NCI-H2107 (cell line): Measurements from ENCODE around the gene ARHGAP29.

ENCODE experiments used
- DNase-seq: peaks from one replicate; lab custom pipeline; 2025; lab: John Stamatoyannopoulos, UW

The ARHGAP29 gene

DNA sequence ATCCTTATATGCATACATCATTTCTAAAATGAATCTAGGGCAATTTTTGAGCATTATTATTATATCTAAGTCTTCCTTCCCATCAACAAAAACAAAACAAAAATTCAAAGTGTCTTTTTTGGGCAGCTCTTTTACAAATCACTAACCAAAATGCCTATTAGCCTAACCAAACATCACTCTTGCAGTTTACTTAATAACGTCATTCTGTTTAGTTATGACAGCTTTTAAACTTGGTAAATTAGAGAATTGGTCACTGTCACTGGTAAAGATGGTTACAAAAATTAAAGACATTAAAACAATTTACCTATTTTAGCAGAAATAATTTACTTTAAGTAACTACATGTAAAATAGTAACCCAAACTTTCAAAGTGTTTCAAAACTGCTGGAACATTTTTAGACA, 2.8 kb downstream of the ARHGAP29 start:
- DNase-seq = no peak

DNA sequence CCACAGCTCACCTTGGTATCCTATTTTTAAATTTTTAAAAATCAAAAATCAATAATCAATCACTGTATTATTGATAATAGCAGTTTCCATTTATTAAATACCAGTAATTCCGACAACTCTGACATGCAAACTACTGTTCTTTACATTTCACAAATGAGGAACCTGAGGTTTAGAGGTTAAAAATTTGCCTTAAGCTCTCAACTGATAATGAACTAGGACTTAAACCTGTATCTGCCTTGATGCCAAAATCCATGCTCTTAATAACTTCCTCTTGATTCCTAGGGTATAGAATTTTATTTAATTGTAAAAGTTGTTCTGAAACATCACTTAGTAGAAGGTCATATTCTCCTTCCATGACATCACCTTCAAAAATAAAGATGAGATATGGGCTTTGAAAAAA, 5.6 kb downstream of the ARHGAP29 start:
- DNase-seq = no peak

DNA sequence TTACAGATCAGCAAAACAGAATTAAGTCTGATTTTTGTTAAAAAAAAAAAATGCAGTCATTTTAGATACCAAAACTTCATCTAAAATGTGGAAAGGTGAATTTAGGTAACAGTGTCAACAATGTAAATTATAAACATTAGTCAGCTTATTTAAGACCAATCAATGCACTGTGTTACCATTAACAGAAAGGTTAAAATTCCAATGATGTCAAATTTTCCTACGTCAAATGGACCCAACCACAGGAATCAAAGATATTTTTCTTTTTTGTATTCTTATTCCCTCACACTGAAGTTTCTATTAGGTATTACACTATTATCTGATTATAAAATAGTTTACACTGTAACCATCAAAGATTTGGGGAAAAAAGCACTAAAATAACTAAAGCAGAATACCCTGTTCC, 6.5 kb downstream of the ARHGAP29 start:
- no peak for DNase-seq

DNA sequence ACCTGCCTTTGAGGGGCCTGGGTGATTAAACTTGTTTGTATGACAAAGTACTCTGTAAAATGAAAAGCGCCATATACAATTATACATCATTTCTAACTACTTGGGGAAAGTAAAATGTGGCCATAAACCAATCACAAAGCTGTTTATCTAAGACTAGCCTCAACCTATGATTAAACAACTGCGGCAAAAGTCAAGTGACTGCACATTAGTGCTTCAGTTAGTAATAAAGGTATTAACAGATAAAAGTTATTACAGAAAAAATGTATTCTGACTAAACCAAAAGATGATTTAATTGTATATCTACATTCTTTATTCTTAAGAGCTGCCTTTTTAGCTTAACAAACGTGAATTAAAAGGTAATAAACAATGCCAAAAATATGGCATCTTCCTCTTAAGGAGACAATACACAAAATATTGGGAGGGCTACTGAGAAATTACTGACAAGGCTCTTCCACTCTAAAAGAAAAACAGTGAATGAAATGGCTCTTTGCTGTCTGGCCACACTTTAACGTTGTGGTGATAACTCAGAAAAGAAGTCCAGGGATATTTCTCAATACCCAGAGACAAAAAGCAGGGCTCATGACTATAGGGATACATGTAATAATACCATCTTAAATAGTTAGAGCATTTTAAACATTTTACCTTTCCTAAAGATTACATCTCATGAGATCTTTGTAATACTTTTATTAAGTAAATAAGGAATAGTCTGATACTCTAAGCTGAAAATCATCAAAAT, 8.6 kb downstream of the ARHGAP29 start:
- no peak for DNase-seq

DNA sequence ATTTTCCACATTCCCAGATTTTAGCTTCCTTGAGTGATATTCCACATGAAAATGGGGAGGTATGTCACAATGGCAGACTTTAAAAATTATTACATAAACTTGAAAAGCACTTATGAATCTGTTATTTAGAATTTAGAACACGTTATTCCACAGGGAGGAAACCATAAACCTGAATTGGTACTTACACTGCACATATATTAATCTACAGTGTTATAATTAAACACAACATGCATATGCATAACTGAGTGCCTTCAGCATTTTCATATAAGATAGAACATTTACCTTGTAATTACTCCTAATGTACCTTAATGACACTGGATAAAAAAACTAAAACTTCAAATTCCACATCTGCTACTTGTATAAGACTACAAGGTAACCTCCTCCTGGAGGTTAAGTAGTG, 9.8 kb downstream of the ARHGAP29 start:
- DNase-seq = no peak

DNA sequence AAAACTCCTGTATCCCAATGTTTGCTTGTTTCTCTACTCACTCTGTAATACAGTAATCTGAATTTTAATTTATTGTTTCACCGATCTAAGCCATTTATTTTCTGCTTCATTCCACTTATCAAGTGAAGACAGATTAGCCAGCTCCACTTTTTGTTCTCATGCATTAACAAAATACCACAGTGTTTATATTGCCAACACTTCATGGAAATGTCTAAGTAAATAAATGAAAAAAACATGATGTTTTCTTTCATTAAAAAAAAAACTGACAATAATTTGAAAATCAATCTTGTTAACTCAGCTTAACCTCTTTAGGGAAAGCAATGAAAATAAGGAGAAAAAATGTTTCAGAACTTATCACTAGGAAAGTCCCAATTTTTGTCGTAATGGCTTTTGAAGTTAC, 11.5 kb downstream of the ARHGAP29 start:
- no peak for DNase-seq

DNA sequence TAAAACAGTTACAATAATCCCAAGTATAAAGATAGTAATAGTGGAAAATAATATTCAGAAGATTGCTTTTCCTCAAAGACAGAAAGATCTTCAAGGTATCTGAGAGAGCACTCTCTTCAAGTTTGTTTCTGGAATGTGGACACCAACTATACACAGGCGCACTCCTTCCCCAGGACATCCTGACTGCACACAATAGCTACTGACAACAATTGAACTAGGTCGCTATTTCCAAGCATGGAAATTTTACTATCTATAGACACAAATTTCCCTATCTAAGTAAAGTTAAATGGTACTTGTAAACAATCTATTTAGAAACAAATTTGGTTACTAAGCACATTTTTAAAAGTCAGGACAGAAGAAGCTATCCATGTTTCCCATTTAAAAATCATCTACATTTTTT, 19.1 kb downstream of the ARHGAP29 start:
- no peak for DNase-seq

DNA sequence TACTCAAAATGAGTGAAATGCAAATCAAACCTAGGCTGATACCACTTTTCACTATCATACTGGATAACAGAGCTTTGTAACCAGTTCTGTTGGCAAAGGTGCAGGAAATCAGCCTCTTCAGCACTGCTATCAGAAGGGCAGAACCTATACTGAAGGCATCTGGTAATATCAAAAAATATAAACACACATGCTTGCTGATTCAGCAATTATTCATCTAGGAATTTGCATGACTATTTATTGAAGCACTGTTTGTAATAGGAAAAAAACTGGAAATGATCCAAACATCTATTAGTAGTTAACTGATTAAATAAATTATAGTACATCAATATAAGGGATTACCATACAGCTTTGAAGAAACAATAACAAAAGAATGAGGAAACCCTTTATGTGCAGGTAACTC, 21.4 kb downstream of the ARHGAP29 start:
- DNase-seq = no peak

DNA sequence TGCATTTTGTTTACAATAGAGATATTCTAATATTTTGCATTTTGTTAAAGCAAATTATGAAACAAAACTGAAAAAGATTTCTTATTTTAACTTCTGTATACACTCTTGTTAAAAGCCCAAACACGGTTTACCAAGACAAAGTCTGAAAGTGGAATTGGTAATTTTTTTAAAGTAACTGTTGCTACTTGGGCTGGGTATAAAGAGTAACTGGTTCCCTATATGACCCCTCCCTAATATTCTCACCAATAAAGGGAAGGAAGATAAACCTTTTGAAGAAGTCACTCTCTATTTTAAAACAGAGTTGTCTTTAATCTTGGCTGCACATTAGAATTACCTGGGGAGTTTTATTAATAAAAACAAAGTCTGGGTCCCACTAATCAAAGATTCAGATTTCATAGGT, 27.4 kb downstream of the ARHGAP29 start:
- no peak for DNase-seq

DNA sequence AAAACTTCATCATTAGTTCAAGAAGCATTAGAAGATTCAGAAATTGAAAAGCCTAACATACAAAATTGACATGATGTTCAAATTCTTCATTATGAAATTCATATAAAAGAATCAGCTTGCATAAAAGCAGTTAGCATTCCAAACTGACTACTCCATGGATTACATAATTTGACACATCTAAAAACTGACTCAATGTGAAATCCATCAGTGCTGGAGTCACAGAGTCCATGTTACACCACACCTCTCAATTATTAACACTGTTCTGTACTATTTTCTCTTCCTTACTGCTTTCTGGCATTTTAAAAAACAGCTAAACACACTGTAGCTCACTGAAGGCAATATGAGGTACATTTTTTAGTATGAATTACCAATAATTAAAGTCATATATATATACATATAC, 28.0 kb downstream of the ARHGAP29 start:
- DNase-seq = no peak

DNA sequence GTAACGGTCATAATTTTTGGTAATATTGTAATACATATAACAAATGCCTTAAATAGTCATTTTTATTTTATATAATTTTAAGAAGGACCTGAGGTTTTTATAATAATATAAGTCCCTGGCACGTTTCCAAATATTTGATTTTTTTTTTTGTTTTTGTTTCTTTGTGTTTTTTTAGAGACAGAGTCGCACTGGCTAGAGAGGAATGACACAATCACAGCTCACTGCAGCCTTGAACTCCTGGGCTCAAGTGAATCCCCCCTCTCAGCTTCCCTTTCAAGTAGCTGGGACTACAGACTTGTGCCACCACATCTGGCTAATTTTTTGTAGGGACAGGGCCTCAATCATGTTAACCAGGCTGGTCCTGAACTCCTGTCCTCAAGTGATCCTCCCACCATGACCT, 29.7 kb downstream of the ARHGAP29 start:
- no peak for DNase-seq

DNA sequence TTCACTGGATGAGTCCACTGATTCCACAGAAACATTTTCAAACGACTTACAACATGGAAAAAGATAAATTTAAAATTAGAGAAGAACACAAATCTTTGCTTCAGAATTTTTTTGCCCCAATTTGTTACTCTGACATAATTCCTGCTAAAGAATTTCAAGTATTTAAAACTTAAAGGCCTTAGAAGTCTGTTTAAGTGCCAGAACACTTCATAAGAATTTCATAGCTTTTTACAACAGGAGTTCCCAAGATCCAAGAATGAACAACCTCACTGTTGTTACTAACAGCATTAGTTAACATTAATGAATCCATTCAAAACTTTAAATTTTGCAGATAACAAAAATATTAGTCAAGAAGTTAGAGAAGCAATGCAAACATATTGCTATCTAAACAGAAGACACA, 31.7 kb downstream of the ARHGAP29 start:
- no peak for DNase-seq

DNA sequence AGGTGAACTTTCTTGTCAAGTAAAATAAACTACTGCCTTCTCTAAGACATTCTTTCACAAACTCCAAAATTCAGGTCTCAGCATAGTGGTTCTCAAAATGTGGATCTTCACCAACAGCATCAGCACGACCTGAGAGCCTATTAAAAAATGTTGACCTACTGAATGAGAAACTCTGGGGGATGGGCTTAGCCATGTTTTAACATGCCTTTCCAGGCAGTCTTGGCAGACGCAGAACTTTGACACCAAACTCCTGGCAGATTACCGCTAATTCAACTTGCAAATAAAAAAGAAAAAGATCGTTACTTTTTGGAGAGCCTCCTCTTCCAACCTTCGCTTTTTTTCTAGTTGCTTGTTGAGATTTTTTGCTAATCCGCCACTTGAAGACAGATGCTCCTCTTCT, 35.1 kb downstream of the ARHGAP29 start:
- DNase-seq = no peak

DNA sequence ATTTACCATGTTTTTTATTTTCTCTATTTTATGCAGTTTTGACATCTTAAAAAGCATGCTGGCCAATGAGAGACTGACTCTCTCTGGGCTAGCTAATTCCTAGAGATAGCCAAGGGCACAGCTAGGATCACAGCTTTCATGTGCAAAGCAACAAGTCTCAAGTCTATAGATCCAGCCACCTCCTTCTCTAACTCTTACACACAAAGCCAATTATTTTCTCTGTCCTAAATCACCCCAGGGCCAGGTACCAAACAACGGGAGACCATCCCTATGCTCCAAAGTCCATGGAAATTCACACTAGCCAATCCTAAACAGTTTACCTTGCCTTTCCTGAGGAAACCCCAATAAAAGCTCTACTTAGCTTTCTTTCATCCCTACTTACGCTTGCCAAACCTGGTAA, 38.0 kb downstream of the ARHGAP29 start:
- DNase-seq = no peak

DNA sequence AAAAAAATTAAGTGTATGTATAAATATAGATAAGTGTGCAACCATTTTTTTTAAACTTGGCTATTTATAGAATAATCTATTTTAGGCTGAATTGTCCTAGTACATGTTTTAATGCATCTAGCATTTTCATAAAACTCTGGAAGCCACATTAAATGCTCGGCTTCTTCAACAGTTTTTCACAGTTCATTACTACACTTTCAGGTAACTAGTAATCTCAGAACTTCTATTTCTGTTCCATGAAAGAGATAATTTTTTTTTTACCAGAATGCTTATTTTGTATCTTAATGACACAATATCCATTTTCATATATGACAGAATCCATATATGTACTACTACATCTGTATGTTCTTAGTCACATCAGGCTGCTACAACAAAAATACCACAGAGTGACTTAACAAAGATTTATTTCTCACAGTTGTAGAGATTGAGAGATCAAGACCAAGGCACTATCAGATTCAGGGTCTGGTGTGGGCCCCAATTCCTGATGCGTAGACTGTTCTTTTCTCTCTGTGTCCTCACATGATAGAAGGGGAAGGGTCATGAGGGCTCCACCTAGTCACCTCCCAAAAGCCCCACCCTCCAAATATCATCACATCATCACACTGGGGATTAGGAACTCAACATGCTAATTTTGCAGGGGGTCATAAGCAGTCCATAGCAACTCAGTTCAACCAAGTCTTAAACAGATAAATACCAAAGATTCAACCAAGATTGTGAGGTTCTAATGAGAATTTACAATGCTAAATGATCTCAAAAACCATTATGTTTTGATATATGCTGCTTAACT, 43.1 kb downstream of the ARHGAP29 start:
- no peak for DNase-seq

DNA sequence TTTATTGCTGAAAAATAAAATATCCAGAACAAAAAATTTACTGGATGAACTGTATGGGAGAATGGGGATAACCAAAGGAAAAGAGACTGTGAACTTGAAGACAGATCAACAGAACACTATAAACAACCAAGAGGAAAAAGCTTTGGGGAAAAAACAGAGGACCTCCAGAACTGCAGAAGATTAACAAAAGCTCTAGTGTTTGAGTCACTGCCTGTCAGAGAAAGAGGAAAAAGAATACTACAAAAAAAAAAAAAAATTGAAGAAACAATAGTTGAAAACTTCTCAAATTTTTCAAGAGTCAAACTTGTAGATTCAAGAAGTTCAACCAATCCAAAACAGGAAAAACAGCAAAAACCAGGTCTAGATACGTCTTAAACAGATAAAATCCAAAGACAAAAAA, 44.3 kb downstream of the ARHGAP29 start:
- DNase-seq = no peak

DNA sequence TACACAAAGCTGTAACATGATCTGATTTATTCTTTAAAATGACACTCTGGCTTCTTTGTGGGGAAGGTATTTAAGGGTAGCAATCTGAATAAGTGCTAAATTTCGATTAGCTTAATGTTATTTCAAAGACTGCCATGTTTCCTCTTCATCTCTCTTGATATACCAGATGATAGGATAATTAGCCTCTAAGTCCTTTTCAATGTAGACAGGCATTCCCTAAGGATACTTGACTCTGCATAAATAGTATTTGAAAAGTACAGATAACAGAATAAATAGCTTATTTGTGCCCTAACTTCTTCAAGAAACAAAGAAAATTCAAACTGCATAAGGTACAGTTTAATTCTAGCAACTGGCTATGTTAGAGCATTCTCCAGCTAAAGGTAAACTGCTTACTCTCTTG, 46.2 kb downstream of the ARHGAP29 start:
- DNase-seq = no peak

DNA sequence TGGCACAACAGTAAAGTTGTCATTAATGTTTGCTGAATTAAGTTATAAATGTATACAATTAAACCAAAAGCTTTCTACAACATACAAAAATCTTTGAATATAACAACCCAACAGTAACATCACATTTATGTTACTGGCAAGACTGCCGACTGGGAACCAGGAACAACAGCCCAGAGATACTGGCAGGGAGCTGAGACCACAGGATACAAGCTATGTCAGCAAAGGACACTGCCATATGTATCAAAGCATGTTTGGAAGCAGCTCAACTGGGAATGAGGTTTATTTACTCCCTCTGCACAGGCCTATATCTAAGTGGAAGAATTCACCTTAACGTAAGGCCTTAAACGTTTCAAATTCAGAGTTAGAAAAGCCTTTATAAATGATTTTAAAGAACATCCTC, 50.4 kb downstream of the ARHGAP29 start:
- DNase-seq = no peak

DNA sequence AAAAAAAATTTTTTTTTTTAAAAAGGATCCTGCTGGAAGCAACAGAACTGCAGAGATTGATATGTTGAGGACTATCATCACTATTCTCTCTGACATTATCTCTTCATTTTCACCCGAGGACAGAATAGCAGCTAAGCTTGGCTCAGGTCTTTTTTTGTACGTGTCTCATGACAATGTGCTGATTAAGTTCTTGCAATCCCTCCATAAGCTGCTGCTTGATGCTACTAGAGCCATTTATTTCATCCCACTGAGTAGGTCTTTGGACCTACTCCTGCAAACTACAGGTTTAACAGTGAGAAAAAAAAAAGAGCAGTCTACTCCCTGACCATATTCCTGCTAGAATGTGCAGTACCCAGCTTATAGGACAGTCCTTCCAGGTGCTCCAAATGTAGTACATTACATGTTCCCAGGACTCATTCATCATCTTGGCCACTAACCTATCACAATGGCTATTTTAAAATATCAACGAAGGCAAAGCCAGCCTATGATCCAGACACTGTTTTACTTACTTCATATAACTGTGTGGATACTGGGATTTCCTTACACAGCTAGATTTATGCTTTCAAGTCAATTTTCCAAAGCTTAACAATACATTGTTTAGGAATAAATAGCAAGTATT, 54.1 kb downstream of the ARHGAP29 start:
- no peak for DNase-seq

DNA sequence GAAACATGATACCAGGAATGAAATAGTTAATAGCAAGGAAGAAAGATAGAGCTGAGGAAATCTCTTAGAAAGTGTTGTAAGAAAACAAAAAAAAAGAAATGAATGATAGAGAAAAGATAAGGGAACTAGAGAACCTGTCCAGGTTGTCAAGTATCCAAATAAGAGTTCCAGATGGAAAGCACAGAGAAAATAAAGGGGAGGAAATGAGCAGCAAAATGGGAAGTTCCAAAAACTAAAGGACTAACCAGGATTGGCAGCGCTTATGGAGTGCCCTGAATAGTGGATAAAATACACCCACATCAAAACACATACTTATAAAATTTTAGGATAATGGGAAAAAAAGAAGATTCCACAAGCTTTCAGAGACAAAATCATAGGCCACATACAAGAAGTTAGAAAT, 55.2 kb downstream of the ARHGAP29 start:
- no peak for DNase-seq

DNA sequence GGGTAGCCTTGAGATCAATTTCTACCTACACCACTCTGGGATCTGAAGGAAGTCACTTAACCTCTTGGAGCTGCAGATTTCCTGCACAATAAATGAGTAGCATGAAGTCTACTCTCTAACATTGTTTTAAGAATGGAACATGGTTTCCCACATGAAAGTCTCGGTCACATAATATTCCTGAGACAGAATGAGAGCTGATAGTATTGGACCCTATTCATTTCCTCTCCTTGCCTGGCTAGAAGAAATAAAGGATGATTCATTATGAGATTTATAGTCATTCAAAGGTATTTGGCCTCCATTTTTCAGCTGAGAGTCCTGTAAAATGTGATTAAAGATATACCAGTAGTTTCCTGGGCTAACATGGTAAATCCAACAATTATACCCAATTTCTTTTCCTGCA, 56.7 kb downstream of the ARHGAP29 start:
- DNase-seq = no peak

DNA sequence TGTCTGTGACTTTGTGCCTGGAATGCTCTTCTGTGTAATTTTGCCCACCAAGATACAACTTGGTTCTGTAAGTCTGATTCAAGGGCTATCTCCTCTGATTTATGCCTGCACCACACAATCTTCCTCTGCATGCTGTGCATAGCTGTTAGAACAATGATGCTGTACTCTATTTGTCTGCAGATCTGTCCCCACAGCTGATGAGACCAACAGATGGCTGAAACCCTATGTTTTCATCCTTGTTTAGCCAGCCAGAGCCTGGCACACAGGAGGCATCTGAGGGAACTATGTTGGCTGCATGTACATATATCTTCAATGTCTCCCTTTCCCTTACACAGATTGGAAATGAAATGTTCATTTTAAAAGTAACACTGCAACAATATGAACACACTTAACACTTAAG, 58.5 kb downstream of the ARHGAP29 start:
- DNase-seq = no peak

DNA sequence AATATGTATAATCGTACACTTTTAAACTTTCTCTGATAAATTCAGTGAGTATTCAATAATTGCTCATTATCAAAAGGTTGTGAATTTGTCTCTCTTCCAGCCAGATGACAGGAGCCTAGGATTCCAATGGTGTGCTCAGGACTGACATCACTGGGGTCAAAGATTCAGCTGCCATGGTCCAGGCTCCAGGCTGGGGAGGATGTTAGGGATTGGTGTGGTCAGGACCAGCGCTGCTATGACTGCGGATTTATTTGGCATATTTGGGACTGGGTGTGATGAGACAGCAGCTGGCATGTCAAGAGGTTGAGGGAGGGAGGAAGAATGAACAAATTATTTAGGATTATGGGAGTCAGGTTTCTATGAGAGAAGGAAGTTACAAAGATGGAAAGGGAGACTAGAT, 68.3 kb downstream of the ARHGAP29 start:
- DNase-seq = no peak
